Brain microvascular endothelial cell (primary cell): ENCODE results near the gene GNG12.
A peak's percentile ranks its signal among the peaks of the same experiment; 100 is the strongest.

Experiments used
- DNase-seq: peaks from one replicate; pipeline ENCODE4 v3.0.0-alpha.2; 2020
- H3K27ac ChIP-seq: fragments of 250-450 bp; sonication (Bioruptor Pico); 2 replicates; pipeline ENCODE4 v1.5.1; 2020; ENCODE audit warnings: mild to moderate bottlenecking, moderate library complexity
- H3K27me3 ChIP-seq: fragments of 250-450 bp; sonication (Bioruptor Pico); replicated peaks from 2 replicates; pipeline ENCODE4 v1.5.1; 2020; ENCODE audit warnings: mild to moderate bottlenecking
- H3K36me3 ChIP-seq: fragments of 250-450 bp; sonication (Bioruptor Pico); replicated peaks from 2 replicates; pipeline ENCODE4 v1.5.1; 2020; ENCODE audit warnings: mild to moderate bottlenecking
- H3K4me3 ChIP-seq: 2 replicates; pipeline ENCODE4 v1.5.1; 2011; ENCODE audit warnings: low read depth, mild to moderate bottlenecking, control low read depth, low read length, moderate library complexity
- CTCF ChIP-seq: IDR thresholded peaks from 2 replicates; pipeline ENCODE4 v1.5.1; 2011; ENCODE audit warnings: low read depth, mild to moderate bottlenecking, moderate library complexity, low read length, control low read depth, inconsistent platforms; ENCODE audit errors: missing control alignments
- in situ Hi-C: cut with HindIII; loops from 2 replicates; pipeline ENCODE4 v1.10.0; 2017; ENCODE audit warnings: low sequenced_read_pairs, low pct_ligation_motif_present

GNG12 gene

GRCh38 chr1:67803380-67804279 is 29.6 kb downstream of the GNG12 start:
- in situ Hi-C loops: no loop called here
- Histone ChIP-seq H3K36me3 (peaks cover 5% of the 10 kb centered on the region), H3K27me3 (no peaks in the 10 kb centered on the region), H3K4me3 (no peak overlapping the region), H3K27ac (no peak overlapping the region)
- DNase-seq: no peak
- TF ChIP-seq CTCF: no peak

- Histone ChIP-seq H3K27ac (no peak overlapping the region), H3K36me3 (peaks cover 9% of the 10 kb centered on the region), H3K4me3 (no peak overlapping the region), H3K27me3 (no peaks in the 10 kb centered on the region)
- TF ChIP-seq CTCF: no peak
- no peak for DNase-seq
- in situ Hi-C loops: no loop called here
These were observed 30.7 kb downstream of the GNG12 start for GRCh38 chr1:67802565-67802964.

DNA sequence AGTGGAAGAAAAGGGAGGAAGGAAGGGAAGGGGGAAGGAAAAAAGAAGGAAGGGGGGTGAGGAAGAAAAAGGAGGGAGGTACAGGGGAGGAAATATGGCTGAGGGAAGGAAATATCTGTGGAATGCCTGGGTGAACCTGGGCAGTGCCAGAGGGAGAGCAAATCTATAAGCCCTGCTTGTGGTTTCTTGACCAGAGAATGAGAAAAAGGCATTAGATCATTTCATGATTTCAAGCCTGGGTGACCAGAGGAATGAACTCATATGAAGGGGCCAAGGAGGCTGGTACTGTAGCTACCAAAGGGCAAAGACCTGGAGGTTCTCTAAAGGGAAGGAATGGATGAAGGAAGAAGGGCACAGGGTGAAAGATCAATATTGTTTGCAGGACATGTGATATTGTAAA is 31.4 kb downstream of the GNG12 start:
- no peak for TF ChIP-seq CTCF
- Histone ChIP-seq H3K4me3 (no peak overlapping the region), H3K36me3 (peaks cover 9% of the 10 kb centered on the region), H3K27me3 (no peaks in the 10 kb centered on the region), H3K27ac (no peak overlapping the region)
- DNase-seq: no peak
- in situ Hi-C loops: no loop called here

GRCh38 chr1:67795179-67795912 is 37.9 kb downstream of the GNG12 start:
- in situ Hi-C loops: no loop called here
- Histone ChIP-seq H3K36me3 (peaks cover 5% of the 10 kb centered on the region), H3K4me3 (no peak overlapping the region), H3K27me3 (no peaks in the 10 kb centered on the region), H3K27ac (no peak overlapping the region)
- no peak for TF ChIP-seq CTCF
- DNase-seq: no peak

GRCh38 chr1:67793562-67793961 is 39.7 kb downstream of the GNG12 start:
- H3K27me3 ChIP-seq: no peaks in the 10 kb centered on the region
- no peak overlapping the region for H3K4me3 ChIP-seq
- peak; percentile 51 for DNase-seq
- in situ Hi-C loops: no loop called here
- H3K36me3 ChIP-seq: peaks cover 5% of the 10 kb centered on the region
- no peak for TF ChIP-seq CTCF
- H3K27ac ChIP-seq: peak overlapping the region; percentile 90
